Endothelial cell (in vitro differentiated cells): ENCODE measurements around the gene HTT. TPM values are rescaled to one million over a fixed set of nuclear protein-coding genes. Genes with fewer than 3 reads are reported as not detected.
A peak's percentile ranks its signal among the peaks of the same experiment; 100 is the strongest.

Experiments
- DNase-seq: peaks from one replicate; pipeline ENCODE4 v3.0.0; 2021; ENCODE audit warnings: low spot score
- H3K27ac Mint-ChIP-seq: one replicate; pipeline ENCODE4 v1.8.0; 2021; ENCODE audit warnings: mixed read lengths, inconsistent platforms; ENCODE audit not compliant: unreplicated experiment
- H3K27me3 Mint-ChIP-seq: one replicate; pipeline ENCODE4 v1.8.0; 2021; ENCODE audit warnings: mild to moderate bottlenecking, moderate library complexity, mixed read lengths, inconsistent platforms; ENCODE audit not compliant: unreplicated experiment
- H3K36me3 Mint-ChIP-seq: one replicate; pipeline ENCODE4 v1.8.0; 2021; ENCODE audit warnings: mild to moderate bottlenecking, low read depth, mixed read lengths, inconsistent platforms; ENCODE audit not compliant: unreplicated experiment
- H3K4me1 Mint-ChIP-seq: one replicate; pipeline ENCODE4 v1.8.0; 2021; ENCODE audit warnings: mild to moderate bottlenecking, mixed read lengths, inconsistent platforms; ENCODE audit not compliant: unreplicated experiment
- H3K4me3 Mint-ChIP-seq: one replicate; pipeline ENCODE4 v1.8.0; 2021; ENCODE audit warnings: mild to moderate bottlenecking, mixed read lengths, inconsistent platforms; ENCODE audit not compliant: unreplicated experiment
- H3K9me3 Mint-ChIP-seq: one replicate; pipeline ENCODE4 v1.8.0; 2021; ENCODE audit warnings: mixed read lengths, inconsistent platforms; ENCODE audit not compliant: unreplicated experiment
- total RNA-seq: library from RNA; stranded (reverse); fragmentation: NEBNext Ultra II Directional; extraction: Animal tissue kit (Norgen Biotek cat#: 25700); gene quantifications from one replicate; pipeline ENCODE4 v1.2.1, GENCODE V29; 2021; ENCODE audit not compliant: unreplicated experiment
- TF ChIP-seq, protein P1 (sequence below): fragments of 200-600 bp; sonication (generic); IDR thresholded peaks from one replicate; pipeline ENCODE4 v1.5.0; 2021; ENCODE audit warnings: antibody characterized with exemption; ENCODE audit not compliant: unreplicated experiment

HTT gene
- total RNA-seq, 1 donor from 2014 or later: 62.4 TPM

DNA sequence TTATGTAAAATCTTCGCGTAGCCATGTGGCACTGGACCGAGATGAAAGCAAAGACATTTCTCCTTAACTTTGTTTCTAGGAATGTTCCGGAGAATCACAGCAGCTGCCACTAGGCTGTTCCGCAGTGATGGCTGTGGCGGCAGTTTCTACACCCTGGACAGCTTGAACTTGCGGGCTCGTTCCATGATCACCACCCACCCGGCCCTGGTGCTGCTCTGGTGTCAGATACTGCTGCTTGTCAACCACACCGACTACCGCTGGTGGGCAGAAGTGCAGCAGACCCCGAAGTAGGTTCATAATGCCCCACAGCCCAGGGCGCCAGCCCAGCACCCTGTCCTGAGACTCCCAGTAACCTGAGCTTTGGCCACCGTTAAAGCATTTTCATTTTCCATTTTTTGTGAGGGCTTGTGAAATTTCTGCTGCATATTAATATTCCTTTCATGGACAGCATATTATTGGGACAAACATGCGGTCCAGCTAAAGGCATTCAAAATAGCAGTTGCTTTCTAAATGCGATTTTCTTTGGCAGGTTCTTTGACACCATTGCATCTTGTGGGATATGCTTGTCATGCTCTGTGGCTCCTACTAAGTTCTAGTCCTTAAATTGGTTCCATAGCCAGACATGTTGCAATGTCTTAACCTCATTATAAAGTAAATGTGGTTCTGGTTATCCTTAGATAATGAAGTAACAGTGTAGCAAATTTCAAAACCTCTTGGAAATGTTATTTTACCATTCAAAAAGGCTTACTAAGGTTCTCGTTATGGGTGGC lies 125.4 kb downstream of the HTT start:
- DNase-seq: no peak
- Mint-ChIP-seq H3K4me1 (peaks cover 41% of the 10 kb centered on the region), H3K9me3 (no peaks in the 10 kb centered on the region), H3K27me3 (peaks cover 6% of the 10 kb centered on the region), H3K27ac (no peak overlapping the region), H3K4me3 (no peak overlapping the region), H3K36me3 (peaks cover 20% of the 10 kb centered on the region)
- TF ChIP-seq, protein P1, sequence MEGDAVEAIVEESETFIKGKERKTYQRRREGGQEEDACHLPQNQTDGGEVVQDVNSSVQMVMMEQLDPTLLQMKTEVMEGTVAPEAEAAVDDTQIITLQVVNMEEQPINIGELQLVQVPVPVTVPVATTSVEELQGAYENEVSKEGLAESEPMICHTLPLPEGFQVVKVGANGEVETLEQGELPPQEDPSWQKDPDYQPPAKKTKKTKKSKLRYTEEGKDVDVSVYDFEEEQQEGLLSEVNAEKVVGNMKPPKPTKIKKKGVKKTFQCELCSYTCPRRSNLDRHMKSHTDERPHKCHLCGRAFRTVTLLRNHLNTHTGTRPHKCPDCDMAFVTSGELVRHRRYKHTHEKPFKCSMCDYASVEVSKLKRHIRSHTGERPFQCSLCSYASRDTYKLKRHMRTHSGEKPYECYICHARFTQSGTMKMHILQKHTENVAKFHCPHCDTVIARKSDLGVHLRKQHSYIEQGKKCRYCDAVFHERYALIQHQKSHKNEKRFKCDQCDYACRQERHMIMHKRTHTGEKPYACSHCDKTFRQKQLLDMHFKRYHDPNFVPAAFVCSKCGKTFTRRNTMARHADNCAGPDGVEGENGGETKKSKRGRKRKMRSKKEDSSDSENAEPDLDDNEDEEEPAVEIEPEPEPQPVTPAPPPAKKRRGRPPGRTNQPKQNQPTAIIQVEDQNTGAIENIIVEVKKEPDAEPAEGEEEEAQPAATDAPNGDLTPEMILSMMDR: no peak

DNA sequence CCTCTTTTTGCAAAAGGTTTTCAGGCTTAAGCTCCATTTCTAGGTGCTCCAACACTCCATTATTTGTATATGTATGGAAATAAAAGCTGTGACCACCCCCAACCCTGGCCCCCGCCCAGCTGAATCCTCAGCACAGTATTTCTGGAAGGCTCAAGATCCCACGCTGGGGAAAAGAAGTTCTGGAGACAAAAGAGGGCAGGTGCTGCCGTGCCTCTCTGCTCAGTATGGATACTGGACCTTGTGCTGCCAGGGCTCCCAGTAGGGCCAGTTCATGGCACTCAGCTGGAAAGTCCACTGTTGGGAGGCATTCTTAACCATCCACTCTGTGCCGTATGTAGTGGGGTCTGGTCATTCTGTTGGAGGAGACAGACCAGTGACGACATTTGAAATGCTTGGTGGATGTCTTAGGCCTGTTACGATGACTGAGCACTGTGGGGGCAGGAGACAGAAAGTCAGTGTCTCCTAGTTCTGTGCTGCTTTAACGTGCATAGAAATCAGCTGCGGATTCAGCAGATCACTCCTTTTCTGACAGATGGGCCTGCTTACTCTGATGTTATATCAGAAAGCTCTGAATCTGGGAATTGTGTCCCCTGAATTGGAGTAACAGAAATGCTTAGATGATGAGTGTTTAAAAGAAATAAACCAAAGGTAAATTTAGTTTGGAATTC lies 126.1 kb downstream of the HTT start:
- peaks cover 17% of the 10 kb centered on the region for H3K36me3 Mint-ChIP-seq
- peaks cover 34% of the 10 kb centered on the region for H3K4me1 Mint-ChIP-seq
- DNase-seq: no peak
- H3K27ac Mint-ChIP-seq: no peak overlapping the region
- no peaks in the 10 kb centered on the region for H3K9me3 Mint-ChIP-seq
- TF ChIP-seq, protein P1: no peak
- peaks cover 6% of the 10 kb centered on the region for H3K27me3 Mint-ChIP-seq
- H3K4me3 Mint-ChIP-seq: no peak overlapping the region

GRCh38 chr4:3201718-3202702 lies 127.5 kb downstream of the HTT start:
- Mint-ChIP-seq H3K27ac (no peak overlapping the region), H3K27me3 (peaks cover 4% of the 10 kb centered on the region), H3K4me3 (no peak overlapping the region), H3K9me3 (no peaks in the 10 kb centered on the region), H3K4me1 (peaks cover 21% of the 10 kb centered on the region), H3K36me3 (peaks cover 15% of the 10 kb centered on the region)
- DNase-seq: no peak
- TF ChIP-seq, protein P1: no peak

- no peak overlapping the region for H3K4me3 Mint-ChIP-seq
- peaks cover 14% of the 10 kb centered on the region for H3K36me3 Mint-ChIP-seq
- peaks cover 4% of the 10 kb centered on the region for H3K27me3 Mint-ChIP-seq
- peak overlapping the region; percentile 42 for H3K27ac Mint-ChIP-seq
- TF ChIP-seq, protein P1: no peak
- H3K4me1 Mint-ChIP-seq: peaks cover 12% of the 10 kb centered on the region
- no peak for DNase-seq
- no peaks in the 10 kb centered on the region for H3K9me3 Mint-ChIP-seq
These were observed 128.6 kb downstream of the HTT start for GRCh38 chr4:3202836-3203820.
